Ureter (tissue), 1 donor: ENCODE data around the gene PSORS1C1. TPM values are rescaled to one million over a fixed set of nuclear protein-coding genes. Genes with fewer than 3 reads are reported as not detected.
A peak's percentile ranks its signal among the peaks of the same experiment; 100 is the strongest.
"Not testable (repeated sequence)": the region's sequence is repeated elsewhere in the genome, so short reads cannot be mapped to it uniquely, and the experiment has no call there.

Experiments used
- DNase-seq: peaks from one replicate; pipeline ENCODE4 v3.0.0-alpha.2; 2020; ENCODE audit warnings: low spot score
- total RNA-seq: library from RNA; stranded (reverse); gene quantifications from one replicate; pipeline ENCODE4 v1.2.4, GENCODE V29; 2023
- donor health status: DM: yes; HTN: yes; CAD: no.

The PSORS1C1 gene
- total RNA-seq, 1 donor from 2014 or later, result 0.10 TPM

GRCh38 chr6:31174378-31174777 lies 59.8 kb downstream of the PSORS1C1 start:
- no peak for DNase-seq

GRCh38 chr6:31175971-31176370 lies 61.4 kb downstream of the PSORS1C1 start:
- no peak for DNase-seq

DNA sequence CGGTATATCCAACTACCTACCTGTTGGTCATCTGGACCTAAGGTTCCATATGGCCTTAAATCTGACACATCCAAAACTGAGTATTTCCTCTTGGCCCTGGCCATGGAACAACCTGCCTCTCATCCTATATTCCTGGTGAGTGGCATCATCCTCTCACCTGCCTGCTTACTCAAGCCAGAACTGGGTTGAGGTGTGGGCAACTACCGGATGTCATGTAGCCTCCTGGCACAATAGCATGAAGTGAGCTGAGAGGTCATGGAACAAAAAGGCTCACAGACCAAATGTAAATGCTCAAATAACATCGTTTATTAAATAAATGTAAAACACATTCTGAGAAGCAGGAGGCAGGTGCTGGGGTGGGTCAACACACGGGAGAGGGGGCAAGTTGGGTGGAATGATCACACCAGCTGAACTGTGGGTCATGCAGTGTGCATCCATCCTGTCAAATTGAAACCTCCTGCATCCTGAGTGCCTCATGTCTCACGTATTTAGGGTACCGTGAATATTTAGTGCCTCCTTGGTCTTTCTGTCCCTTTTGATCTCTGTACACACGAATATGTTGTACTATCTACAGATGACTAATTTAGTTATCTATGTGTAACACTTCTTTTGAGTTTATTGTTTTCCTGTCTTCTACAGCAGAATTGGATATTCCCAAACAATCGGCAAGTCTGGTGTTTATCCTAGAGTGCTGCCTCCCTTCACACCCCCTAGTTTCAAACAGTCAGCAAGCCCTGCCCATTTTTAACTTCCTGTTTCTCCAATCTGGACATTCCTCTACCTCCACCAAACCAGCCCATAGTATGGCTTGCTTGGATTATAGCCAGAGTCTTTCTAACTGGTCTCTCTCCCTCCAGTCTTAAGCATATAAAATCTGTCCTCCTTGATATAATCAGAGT lies 63.8 kb downstream of the PSORS1C1 start:
- DNase-seq, result no peak

DNA sequence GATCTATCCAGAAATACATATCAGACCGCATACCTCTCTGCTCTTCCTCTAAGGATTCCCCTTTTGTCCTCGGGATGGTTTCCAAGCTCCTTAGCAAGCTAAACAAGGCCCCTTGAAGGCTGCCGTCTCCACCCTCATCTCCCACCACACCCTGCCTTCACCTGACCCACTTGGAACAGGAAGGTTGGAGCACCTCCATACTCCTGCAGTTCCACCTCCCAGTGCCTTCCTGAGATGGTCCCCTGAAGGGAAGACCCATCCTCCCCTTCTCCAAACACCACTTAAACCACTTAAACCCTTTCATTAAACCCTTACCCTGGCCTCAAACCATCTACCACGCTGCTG lies 64.4 kb downstream of the PSORS1C1 start:
- no peak for DNase-seq

DNA sequence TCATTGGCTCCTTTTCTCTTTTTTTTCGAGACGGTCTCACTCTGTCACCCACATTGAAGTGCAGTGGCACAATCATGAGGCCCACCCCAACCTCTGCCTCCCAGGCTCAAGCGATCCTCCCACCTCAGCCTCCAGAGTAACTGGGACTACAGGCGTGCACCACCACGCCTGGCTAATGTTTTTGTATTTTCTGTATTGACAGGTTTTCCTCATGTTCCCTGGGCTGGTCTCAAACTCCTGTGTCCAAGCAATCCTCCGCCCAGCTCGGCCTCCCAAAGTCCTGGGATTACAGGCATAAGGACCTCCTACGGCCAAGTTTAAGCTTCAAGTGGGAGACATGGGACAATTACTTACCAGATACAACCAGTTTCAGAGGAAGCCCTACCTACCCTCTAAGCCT lies 65.3 kb downstream of the PSORS1C1 start:
- DNase-seq, result no peak

- peak; percentile 76 for DNase-seq
Observed at GRCh38 chr6:31180500-31180899, 65.9 kb downstream of the PSORS1C1 start.

DNA sequence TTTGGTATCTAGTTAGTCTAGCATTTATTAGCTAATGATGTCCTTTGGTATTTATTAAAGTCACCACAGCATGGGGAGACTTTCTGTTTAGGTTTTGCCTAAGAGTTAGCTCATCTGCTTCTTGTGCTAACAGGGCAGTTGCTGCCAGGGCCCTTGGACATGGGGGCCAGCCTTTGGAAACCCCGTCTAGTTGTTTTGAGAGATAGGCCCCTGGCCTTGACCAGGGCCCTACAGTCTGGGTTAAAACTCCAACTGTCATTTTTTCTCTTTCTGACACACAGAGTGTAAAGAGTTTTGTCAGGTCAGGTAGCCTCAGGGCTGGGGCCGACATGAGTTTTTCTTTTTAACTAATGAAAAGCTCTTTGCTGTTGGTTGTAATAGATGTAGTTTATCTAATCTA lies 68.7 kb downstream of the PSORS1C1 start:
- not testable (repeated sequence) for DNase-seq

GRCh38 chr6:31183859-31184258 lies 69.3 kb downstream of the PSORS1C1 start:
- DNase-seq, result not testable (repeated sequence)

GRCh38 chr6:31185695-31186051 lies 71.1 kb downstream of the PSORS1C1 start:
- not testable (repeated sequence) for DNase-seq

DNA sequence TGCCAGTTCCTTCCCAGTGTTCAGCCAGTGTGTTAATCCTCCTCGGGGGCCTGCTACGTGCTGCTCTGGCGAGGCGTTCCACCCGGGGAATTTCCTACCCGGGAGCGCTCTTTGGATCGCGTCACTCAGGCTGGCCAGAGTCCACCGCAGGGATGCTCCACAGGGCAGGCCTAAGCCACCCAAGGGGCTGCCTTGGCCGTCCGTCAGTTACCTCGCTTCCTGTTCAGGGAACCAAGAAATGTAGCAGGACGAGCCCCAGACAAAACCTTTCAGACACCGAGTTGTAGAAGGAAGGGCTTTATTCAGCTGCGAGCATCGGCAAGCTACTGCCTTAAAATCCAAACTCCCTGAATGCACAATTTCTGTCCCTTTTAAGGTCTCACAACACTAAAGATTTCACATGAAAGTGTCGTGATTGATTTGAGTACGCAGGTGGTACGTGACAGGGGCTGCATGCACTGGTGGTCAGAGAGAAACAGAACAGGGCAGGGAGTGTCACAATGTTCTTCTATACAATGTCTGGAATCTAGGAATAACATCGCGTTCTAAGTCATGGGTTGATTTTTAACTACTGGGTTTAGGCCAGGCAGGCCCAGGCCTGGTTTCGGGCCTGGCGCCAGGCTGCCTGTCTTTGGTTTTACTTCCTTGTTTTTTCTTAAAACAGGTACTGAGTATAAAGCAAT lies 71.6 kb downstream of the PSORS1C1 start:
- DNase-seq, result peak; percentile 72

- no peak for DNase-seq
Observed at GRCh38 chr6:31187780-31188194, 73.2 kb downstream of the PSORS1C1 start.

GRCh38 chr6:31189223-31189622 lies 74.6 kb downstream of the PSORS1C1 start:
- not testable (repeated sequence) for DNase-seq

Other genes starting within 250 kb of the PSORS1C1 start
- gene DDR1, start 230.3 kb upstream of the PSORS1C1 start, total RNA-seq, result 234 TPM
- gene GTF2H4, start 206.6 kb upstream of the PSORS1C1 start, total RNA-seq, result 30.4 TPM
- gene VARS2, start 200.6 kb upstream of the PSORS1C1 start, total RNA-seq, result 33.2 TPM
- 1.0 TPM for gene SFTA2, start 182.6 kb upstream of the PSORS1C1 start, total RNA-seq
- gene MUCL3, start 173.8 kb upstream of the PSORS1C1 start, total RNA-seq, result not detected
- not detected for gene MUC21, start 131.1 kb upstream of the PSORS1C1 start, total RNA-seq
- gene MUC22, start 104.3 kb upstream of the PSORS1C1 start, total RNA-seq, result not detected
- not detected for gene C6orf15, start 2.2 kb upstream of the PSORS1C1 start, total RNA-seq
- not detected for gene CDSN, start 5.6 kb downstream of the PSORS1C1 start, total RNA-seq
- gene PSORS1C2, start 24.3 kb downstream of the PSORS1C1 start, total RNA-seq, result not detected
- 23.4 TPM for gene CCHCR1, start 43.0 kb downstream of the PSORS1C1 start, total RNA-seq
- 5.9 TPM for gene TCF19, start 43.8 kb downstream of the PSORS1C1 start, total RNA-seq
- gene POU5F1, start 55.9 kb downstream of the PSORS1C1 start, total RNA-seq, result 9.5 TPM
- gene HLA-C, start 157.3 kb downstream of the PSORS1C1 start, total RNA-seq, result 451 TPM
- gene HLA-B, start 242.4 kb downstream of the PSORS1C1 start, total RNA-seq, result 562 TPM